ENCODE measurements around the gene COL9A3.

GRCh38 chr20:62876902-62877816 is 60.3 kb downstream of the COL9A3 start:
- TF ChIP-seq, protein P1, sequence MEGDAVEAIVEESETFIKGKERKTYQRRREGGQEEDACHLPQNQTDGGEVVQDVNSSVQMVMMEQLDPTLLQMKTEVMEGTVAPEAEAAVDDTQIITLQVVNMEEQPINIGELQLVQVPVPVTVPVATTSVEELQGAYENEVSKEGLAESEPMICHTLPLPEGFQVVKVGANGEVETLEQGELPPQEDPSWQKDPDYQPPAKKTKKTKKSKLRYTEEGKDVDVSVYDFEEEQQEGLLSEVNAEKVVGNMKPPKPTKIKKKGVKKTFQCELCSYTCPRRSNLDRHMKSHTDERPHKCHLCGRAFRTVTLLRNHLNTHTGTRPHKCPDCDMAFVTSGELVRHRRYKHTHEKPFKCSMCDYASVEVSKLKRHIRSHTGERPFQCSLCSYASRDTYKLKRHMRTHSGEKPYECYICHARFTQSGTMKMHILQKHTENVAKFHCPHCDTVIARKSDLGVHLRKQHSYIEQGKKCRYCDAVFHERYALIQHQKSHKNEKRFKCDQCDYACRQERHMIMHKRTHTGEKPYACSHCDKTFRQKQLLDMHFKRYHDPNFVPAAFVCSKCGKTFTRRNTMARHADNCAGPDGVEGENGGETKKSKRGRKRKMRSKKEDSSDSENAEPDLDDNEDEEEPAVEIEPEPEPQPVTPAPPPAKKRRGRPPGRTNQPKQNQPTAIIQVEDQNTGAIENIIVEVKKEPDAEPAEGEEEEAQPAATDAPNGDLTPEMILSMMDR (IDR thresholded peaks at IDR 0.05), result no peak
- TF ChIP-seq POLR2AphosphoS5 (IDR thresholded peaks at IDR 0.05; ENCODE audit: low read depth, low read length) (no peak), TCF7L2 (IDR thresholded peaks at IDR 0.05; ENCODE audit: low read depth, low read length) (no peak), SIN3A (IDR thresholded peaks at IDR 0.05; ENCODE audit: borderline replicate concordance, insufficient read depth, low read depth, low read length) (no peak)
